Gastroesophageal sphincter (tissue), 2 donors: ENCODE measurements around the gene OXA1L.

ENCODE experiments used
- POLR2A ChIP-seq, 2 donors: fragments of 450-650 bp; IDR thresholded peaks; one replicate each; pipeline ENCODE4 v1.6.1; 2017; ENCODE audit warnings: antibody characterized with exemption in 2 of 2, mild to moderate bottlenecking in 2 of 2, moderate library complexity in 1 of 2
- POLR2AphosphoS5 ChIP-seq: sonication (generic); formaldehyde crosslinking; IDR thresholded peaks from one replicate; pipeline ENCODE4 v1.6.1; 2017; ENCODE audit warnings: antibody characterized with exemption

GRCh38 chr14:22807432-22808087 is 41.1 kb downstream of the OXA1L start:
- TF ChIP-seq POLR2AphosphoS5 (no peak), POLR2A (IDR thresholded peaks at IDR 0.05) (no peak)
